ENCODE data around the gene JPT2. TPM values are rescaled to one million over a fixed set of nuclear protein-coding genes. Genes with fewer than 3 reads are reported as not detected.
A peak's percentile ranks its signal among the peaks of the same experiment; 100 is the strongest.

Gene JPT2
- 40.4 TPM for total RNA-seq

- DNase-seq = peak; percentile 98
Measured at GRCh38 chr16:1677942-1678499, at the start of gene JPT2. JPT2 (plus strand) TSS chr16:1678279; CDS start chr16:1678313, 34 bp downstream.

- no peak for DNase-seq
Measured at GRCh38 chr16:1630450-1631213, 47.4 kb upstream of the JPT2 start.

- no peak for DNase-seq
Measured at GRCh38 chr16:1631230-1631629, 46.8 kb upstream of the JPT2 start.

GRCh38 chr16:1631931-1632637, 46.0 kb upstream of the JPT2 start:
- no peak for DNase-seq

GRCh38 chr16:1632638-1632970, 45.5 kb upstream of the JPT2 start:
- DNase-seq = no peak

- DNase-seq = no peak
Measured at GRCh38 chr16:1633310-1633709, 44.8 kb upstream of the JPT2 start.

GRCh38 chr16:1634541-1634940, 43.5 kb upstream of the JPT2 start:
- DNase-seq = no peak

- no peak for DNase-seq
Measured at GRCh38 chr16:1635070-1635469, 43.0 kb upstream of the JPT2 start.

- no peak for DNase-seq
Measured at GRCh38 chr16:1637526-1637925, 40.6 kb upstream of the JPT2 start.

- DNase-seq = no peak
Measured at GRCh38 chr16:1638757-1639156, 39.3 kb upstream of the JPT2 start.

GRCh38 chr16:1639282-1639681, 38.8 kb upstream of the JPT2 start:
- DNase-seq = no peak

- no peak for DNase-seq
Measured at GRCh38 chr16:1639860-1640259, 38.2 kb upstream of the JPT2 start.

- no peak for DNase-seq
Measured at GRCh38 chr16:1640261-1640941, 37.7 kb upstream of the JPT2 start.

GRCh38 chr16:1641261-1641660, 36.8 kb upstream of the JPT2 start:
- no peak for DNase-seq

GRCh38 chr16:1642148-1642547, 35.9 kb upstream of the JPT2 start:
- peak; percentile 19 for DNase-seq

GRCh38 chr16:1642753-1643152, 35.3 kb upstream of the JPT2 start:
- DNase-seq = no peak

GRCh38 chr16:1643521-1643920, 34.6 kb upstream of the JPT2 start:
- DNase-seq = no peak

GRCh38 chr16:1645914-1646525, 32.1 kb upstream of the JPT2 start:
- DNase-seq = peak; percentile 71

GRCh38 chr16:1647856-1648255, 30.2 kb upstream of the JPT2 start:
- DNase-seq = no peak

GRCh38 chr16:1650131-1650530, 27.9 kb upstream of the JPT2 start:
- DNase-seq = no peak

GRCh38 chr16:1651094-1651973, 26.7 kb upstream of the JPT2 start:
- peak; percentile 46 for DNase-seq

GRCh38 chr16:1651974-1652312, 26.1 kb upstream of the JPT2 start:
- DNase-seq = no peak
